Coronary artery (tissue), 2 donors: ENCODE results near the gene CEMIP2.

Experiments used
- DNase-seq: peaks from one replicate; pipeline ENCODE4 v3.0.0-alpha.2; 2017; ENCODE audit warnings: low spot score
- H3K27ac ChIP-seq, 2 donors: fragments of 200-600 bp; sonication (generic); one replicate each; pipeline ENCODE4 v1.5.1; 2016 to 2019
- H3K4me3 ChIP-seq: fragments of 200-600 bp; sonication (generic); 2 replicates; pipeline ENCODE4 v1.5.1; 2016; ENCODE audit warnings: mild to moderate bottlenecking, moderate library complexity
- TF ChIP-seq, protein P1 (sequence below): fragments of 200-600 bp; sonication (generic); IDR thresholded peaks from one replicate; pipeline ENCODE4 v1.5.1; 2019; ENCODE audit warnings: antibody characterized with exemption

Gene CEMIP2

GRCh38 chr9:71770170-71770569 is 1.9 kb upstream of the CEMIP2 start:
- DNase-seq: no peak
- no peak overlapping the region for H3K4me3 ChIP-seq
- TF ChIP-seq, protein P1, sequence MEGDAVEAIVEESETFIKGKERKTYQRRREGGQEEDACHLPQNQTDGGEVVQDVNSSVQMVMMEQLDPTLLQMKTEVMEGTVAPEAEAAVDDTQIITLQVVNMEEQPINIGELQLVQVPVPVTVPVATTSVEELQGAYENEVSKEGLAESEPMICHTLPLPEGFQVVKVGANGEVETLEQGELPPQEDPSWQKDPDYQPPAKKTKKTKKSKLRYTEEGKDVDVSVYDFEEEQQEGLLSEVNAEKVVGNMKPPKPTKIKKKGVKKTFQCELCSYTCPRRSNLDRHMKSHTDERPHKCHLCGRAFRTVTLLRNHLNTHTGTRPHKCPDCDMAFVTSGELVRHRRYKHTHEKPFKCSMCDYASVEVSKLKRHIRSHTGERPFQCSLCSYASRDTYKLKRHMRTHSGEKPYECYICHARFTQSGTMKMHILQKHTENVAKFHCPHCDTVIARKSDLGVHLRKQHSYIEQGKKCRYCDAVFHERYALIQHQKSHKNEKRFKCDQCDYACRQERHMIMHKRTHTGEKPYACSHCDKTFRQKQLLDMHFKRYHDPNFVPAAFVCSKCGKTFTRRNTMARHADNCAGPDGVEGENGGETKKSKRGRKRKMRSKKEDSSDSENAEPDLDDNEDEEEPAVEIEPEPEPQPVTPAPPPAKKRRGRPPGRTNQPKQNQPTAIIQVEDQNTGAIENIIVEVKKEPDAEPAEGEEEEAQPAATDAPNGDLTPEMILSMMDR: no peak
- peak overlapping the region; percentile 90 to 99 for H3K27ac ChIP-seq

- peak; percentile 89 for DNase-seq
- Histone ChIP-seq H3K4me3 (peak overlapping the region; percentile 97), H3K27ac (peak overlapping the region; percentile 90 to 99)
- TF ChIP-seq, protein P1: peak; percentile 43
Measured at GRCh38 chr9:71769175-71770161, 1.2 kb upstream of the CEMIP2 start.

GRCh38 chr9:71767776-71768321 is 464 bp downstream of the CEMIP2 start:
- TF ChIP-seq, protein P1: no peak
- DNase-seq: peak; percentile 76
- Histone ChIP-seq H3K27ac (peak overlapping the region; percentile 90 to 99), H3K4me3 (peak overlapping the region; percentile 97)

- no peak for DNase-seq
- peak overlapping the region; percentile 97 for H3K4me3 ChIP-seq
- peak overlapping the region in 1 of 2 donors; percentile 99 for H3K27ac ChIP-seq
- TF ChIP-seq, protein P1: no peak
Measured at GRCh38 chr9:71767163-71767775, 1.0 kb downstream of the CEMIP2 start.

DNA sequence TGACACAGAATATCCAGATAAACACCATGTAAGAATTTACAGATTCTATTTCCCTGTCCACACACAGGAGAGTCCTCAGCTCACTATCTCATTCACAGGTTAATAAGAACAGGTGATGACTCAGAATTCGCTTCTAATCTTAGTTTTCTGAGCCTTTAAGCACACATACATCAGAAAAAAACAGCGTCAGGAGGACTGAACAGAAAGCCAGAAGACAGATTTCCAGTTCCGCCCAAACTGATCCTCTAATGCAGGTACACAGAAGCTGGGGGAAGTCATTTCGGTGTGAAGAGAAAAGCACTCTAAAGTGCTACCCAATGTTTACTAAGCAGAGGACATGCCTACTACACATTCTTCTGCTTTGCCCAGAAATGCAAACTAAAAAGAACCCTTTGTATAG is 1.6 kb downstream of the CEMIP2 start:
- TF ChIP-seq, protein P1: no peak
- peak overlapping the region in 1 of 2 donors; percentile 99 for H3K27ac ChIP-seq

DNA sequence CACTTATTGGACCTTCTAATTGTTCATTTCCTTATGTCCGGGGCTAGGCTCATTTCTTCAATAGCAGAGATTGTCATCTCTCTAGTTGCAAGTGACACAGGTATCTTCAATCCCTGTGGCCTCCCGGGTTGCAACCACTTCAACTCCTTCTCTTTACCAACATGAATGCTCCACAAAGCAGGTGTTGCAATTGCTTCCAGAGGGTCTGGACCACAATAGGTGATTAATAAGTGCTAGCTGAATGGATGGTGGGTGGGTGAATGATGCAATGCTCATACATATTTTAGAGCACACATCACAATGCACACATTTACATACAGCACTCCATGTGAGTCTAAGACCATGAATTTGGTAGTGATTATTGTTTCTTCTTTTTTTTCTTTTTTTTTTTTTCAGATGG is 2.6 kb downstream of the CEMIP2 start:
- Histone ChIP-seq H3K27ac (no peak overlapping the region), H3K4me3 (no peak overlapping the region)
- TF ChIP-seq, protein P1: no peak
- no peak for DNase-seq

More for the DNA sequence above, 1.6 kb downstream of the CEMIP2 start:
- H3K4me3 ChIP-seq: peak overlapping the region; percentile 97
- DNase-seq: no peak
